ENCODE data around the gene CCDC43. TPM values are rescaled to one million over a fixed set of nuclear protein-coding genes. Genes with fewer than 3 reads are reported as not detected.

The CCDC43 gene
- total RNA-seq, result 1 to 10 TPM; 6.7 to 9.9 (median 9.5) TPM
- polyA plus RNA-seq, result 1 to 10 TPM; 6.9 to 8.6 TPM

GRCh38 chr17:44689477-44690217 lies at the start of gene CCDC43:
CCDC43 (minus strand) TSS chr17:44689776; CDS start chr17:44689753, 23 bp downstream.
- no peak for TF ChIP-seq CTCF (IDR thresholded peaks at IDR 0.05)
- H3K27me3 ChIP-seq, result no peaks in the 10 kb centered on the region
- H3K4me1 ChIP-seq, result peaks cover 0 to 8% (median 0%) of the 10 kb centered on the region in 3 donors
- H3K4me3 ChIP-seq, result peak within 1 kb of the TSS; percentile 42 to 92 (median 66)
- DNase-seq (peak; percentile 85 to 96 (median 86)), FAIRE-seq (no peak), ATAC-seq (peak; percentile 99 to 100 (median 100))
- no peaks in the 10 kb centered on the region for H3K9me3 ChIP-seq
- peak within 1 kb of the TSS; percentile 22 to 69 (median 48) for H3K27ac ChIP-seq
- intact Hi-C loops (cut with DNase I), result no loop called here
- H3K36me3 ChIP-seq, result no peaks in the 10 kb centered on the region
- 0% methylated on average over 46 to 51 of the region's 51 CpGs for WGBS, 2 donors

GRCh38 chr17:44738214-44738906 lies 48.8 kb upstream of the CCDC43 start:
- H3K9me3 ChIP-seq, result no peaks in the 10 kb centered on the region
- H3K36me3 ChIP-seq, result no peaks in the 10 kb centered on the region
- FAIRE-seq (no peak), ATAC-seq (no peak), DNase-seq (no peak)
- WGBS, 2 donors, result 78 to 85% methylated on average over 3 of the region's 3 CpGs
- no peaks in the 10 kb centered on the region for H3K4me1 ChIP-seq
- no peak overlapping the region for H3K27ac ChIP-seq
- TF ChIP-seq CTCF (IDR thresholded peaks at IDR 0.05), result no peak
- intact Hi-C loops (cut with DNase I), result no loop called here
- H3K4me3 ChIP-seq, result no peak overlapping the region
- H3K27me3 ChIP-seq, result no peaks in the 10 kb centered on the region

DNA sequence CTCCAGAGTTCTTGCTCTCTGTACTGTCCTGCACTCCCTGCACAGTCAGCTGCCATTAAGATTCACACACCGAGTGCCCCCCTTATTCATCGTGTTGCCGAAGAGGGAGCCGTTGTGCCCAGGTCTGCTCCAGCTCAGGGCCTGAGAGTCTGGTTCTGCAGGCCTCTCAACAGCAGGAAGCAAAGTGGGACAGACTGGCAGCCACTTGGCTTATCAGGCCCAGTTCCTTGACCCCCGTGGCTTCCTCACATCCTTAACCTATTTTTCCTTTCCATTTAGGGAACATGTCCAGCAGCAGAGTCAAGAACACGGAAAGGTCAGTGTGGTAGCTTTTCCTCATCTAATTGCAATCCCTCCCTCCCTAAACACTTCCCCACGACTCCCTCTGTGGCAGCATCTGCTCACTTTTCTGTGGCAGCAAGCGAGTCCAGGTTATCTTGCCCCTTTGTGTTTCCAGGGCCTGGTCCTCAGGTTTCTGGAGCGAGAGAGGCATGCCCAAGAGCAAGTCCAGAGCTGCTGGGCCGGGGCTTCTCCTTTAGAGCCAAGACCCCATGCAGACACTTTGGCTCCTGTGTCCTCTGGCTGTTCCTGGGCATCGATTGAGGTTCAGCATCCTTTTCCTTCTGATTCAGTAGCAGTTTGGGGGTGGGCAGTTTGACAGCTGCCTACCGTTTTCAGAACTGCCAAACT lies 47.1 kb upstream of the CCDC43 start:
- Histone ChIP-seq H3K36me3 (no peaks in the 10 kb centered on the region), H3K4me1 (no peaks in the 10 kb centered on the region), H3K9me3 (no peaks in the 10 kb centered on the region), H3K27me3 (no peaks in the 10 kb centered on the region), H3K27ac (no peak overlapping the region), H3K4me3 (no peak overlapping the region)
- no peak for DNase-seq
- ATAC-seq, result no peak
- no peak for FAIRE-seq
- no peak for TF ChIP-seq CTCF (IDR thresholded peaks at IDR 0.05)
- 82 to 88% methylated on average over 12 of the region's 12 CpGs for WGBS, 2 donors
- intact Hi-C loops (cut with DNase I), result no loop called here

- no peaks in the 10 kb centered on the region for H3K9me3 ChIP-seq
- no peak overlapping the region for H3K4me3 ChIP-seq
- H3K27me3 ChIP-seq, result no peaks in the 10 kb centered on the region
- H3K36me3 ChIP-seq, result no peaks in the 10 kb centered on the region
- FAIRE-seq (no peak), DNase-seq (no peak), ATAC-seq (no peak)
- no peak for TF ChIP-seq CTCF (IDR thresholded peaks at IDR 0.05)
- WGBS, 2 donors, result 68 to 79% methylated on average over 2 of the region's 2 CpGs
- H3K4me1 ChIP-seq, result no peaks in the 10 kb centered on the region
- intact Hi-C loops (cut with DNase I), result no loop called here
- H3K27ac ChIP-seq, result no peak overlapping the region
Measured at GRCh38 chr17:44734272-44734671, 44.7 kb upstream of the CCDC43 start.

All from pancreas (tissue), 10 donors.